K562 (cell line): ENCODE measurements around the gene TJP2. TPM values are rescaled to one million over a fixed set of nuclear protein-coding genes. Genes with fewer than 3 reads are reported as not detected.
A peak's percentile ranks its signal among the peaks of the same experiment; 100 is the strongest.

Experiments used
- CSDE1 ChIP-seq, 2 experiments: fragments of 450-650 bp; IDR thresholded peaks; 2 replicates each; pipeline ENCODE4 v1.6.1; 2016; ENCODE audit warnings: mild to moderate bottlenecking in 1 of 2
- ESRRA ChIP-seq: fragments of 450-650 bp; IDR thresholded peaks from 2 replicates; pipeline ENCODE4 v1.6.1; 2014; ENCODE audit warnings: low read depth, mild to moderate bottlenecking, moderate library complexity, borderline replicate concordance
- ETS1 ChIP-seq: conservative IDR thresholded peaks from 2 replicates; pipeline ENCODE4 v1.6.1; 2011; ENCODE audit warnings: low read depth, mild to moderate bottlenecking, low read length; ENCODE audit not compliant: control insufficient read depth
- HNRNPH1 ChIP-seq: fragments of 200-400 bp; formaldehyde crosslinking; optimal IDR thresholded peaks from 2 replicates; pipeline ENCODE3; 2017; ENCODE audit warnings: low read depth, mild to moderate bottlenecking, low read length, moderate library complexity
- JUND ChIP-seq, 2 experiments: IDR thresholded peaks; 2 replicates in 1 of 2; 3 replicates in 1 of 2; pipeline ENCODE4 v1.6.1; 2011; ENCODE audit warnings: borderline replicate concordance in 2 of 2, low read depth in 2 of 2, low read length in 2 of 2, improper control_type of control experiment in 1 of 2, missing biosample characterization in 1 of 2, missing genetic modification characterization in 1 of 2, missing genetic modification reagents in 1 of 2
- KLF10 ChIP-seq: fragments of 250-450 bp; sonication (Bioruptor Pico); IDR thresholded peaks from 2 replicates; pipeline ENCODE4 v1.6.1; 2021; ENCODE audit warnings: matching md5 sums
- MIER1 ChIP-seq: fragments of 450-650 bp; IDR thresholded peaks from 2 replicates; pipeline ENCODE4 v1.6.1; 2016; ENCODE audit warnings: antibody characterized with exemption, mild to moderate bottlenecking, low read depth
- PTBP1 ChIP-seq: fragments of 200-400 bp; formaldehyde crosslinking; IDR thresholded peaks from 2 replicates; pipeline ENCODE4 v1.6.1; 2017; ENCODE audit warnings: low read depth, low read length
- RBBP5 ChIP-seq: fragments of 200-600 bp; sonication (generic); IDR thresholded peaks from 2 replicates; pipeline ENCODE4 v1.6.1; 2012; ENCODE audit warnings: borderline replicate concordance, mild to moderate bottlenecking, low read length, control low read depth, inconsistent platforms; ENCODE audit not compliant: insufficient read depth, poor library complexity, severe bottlenecking
- SMAD3 ChIP-seq: fragments of 450-650 bp; formaldehyde crosslinking; conservative IDR thresholded peaks from 2 replicates; pipeline ENCODE4 v1.4.0; 2020; ENCODE audit warnings: mild to moderate bottlenecking
- SMARCA4 ChIP-seq: fragments of 450-650 bp; IDR thresholded peaks from 2 replicates; pipeline ENCODE4 v1.6.1; 2016
- SMARCC2 ChIP-seq: fragments of 450-650 bp; IDR thresholded peaks from 2 replicates; pipeline ENCODE4 v1.6.1; 2017; ENCODE audit warnings: antibody characterized with exemption, moderate library complexity, mild to moderate bottlenecking, low read depth
- TBL1XR1 ChIP-seq, 2 experiments: IDR thresholded peaks; 2 replicates each; pipeline ENCODE4 v1.6.1; 2012; ENCODE audit warnings: improper control_type of control experiment in 2 of 2, low read length in 2 of 2, mild to moderate bottlenecking in 1 of 2
- THRAP3 ChIP-seq: fragments of 450-650 bp; IDR thresholded peaks from 2 replicates; pipeline ENCODE4 v1.6.1; 2016; ENCODE audit warnings: mild to moderate bottlenecking, inconsistent platforms, borderline replicate concordance
- ZBTB8A ChIP-seq: fragments of 450-650 bp; IDR thresholded peaks from 2 replicates; pipeline ENCODE4 v1.6.1; 2018; ENCODE audit warnings: mild to moderate bottlenecking, moderate library complexity; ENCODE audit not compliant: partially characterized antibody
- ZBTB9 ChIP-seq: fragments of 450-650 bp; formaldehyde crosslinking; IDR thresholded peaks from 2 replicates; pipeline ENCODE4 v1.4.0; 2020; ENCODE audit warnings: mild to moderate bottlenecking, moderate library complexity
- ZNF175 ChIP-seq: fragments of 200-800 bp; sonication (Bioruptor generic); IDR thresholded peaks from 2 replicates; pipeline ENCODE4 v1.6.1; 2016; ENCODE audit warnings: low read depth, mild to moderate bottlenecking, missing genetic modification characterization, missing compliant biosample characterization
- ZNF184 ChIP-seq: sonication (generic); formaldehyde crosslinking; IDR thresholded peaks from 2 replicates; pipeline ENCODE4 v1.5.0; 2020; ENCODE audit warnings: missing genetic modification reagents
- ZNF311 ChIP-seq: fragments of 250-450 bp; sonication (Bioruptor Pico); IDR thresholded peaks from 2 replicates; pipeline ENCODE4 v1.4.0; 2020; ENCODE audit warnings: mild to moderate bottlenecking, moderate library complexity
- ZNF395 ChIP-seq: fragments of 200-800 bp; sonication (Bioruptor generic); IDR thresholded peaks from 2 replicates; pipeline ENCODE4 v1.6.1; 2017; ENCODE audit warnings: missing genetic modification characterization, missing compliant biosample characterization
- ZNF551 ChIP-seq: fragments of 250-450 bp; sonication (Bioruptor Pico); IDR thresholded peaks from 2 replicates; pipeline ENCODE4 v1.5.0; 2021; ENCODE audit warnings: mild to moderate bottlenecking, moderate library complexity
- polyA plus RNA-seq, 8 experiments: library from polyadenylated mRNA; depleted of rRNA in 4 of 8; stranded (reverse) in 5 of 8; unstranded in 3 of 8; fragments of >200 nt; fragmentation: Nextera tagmentation in 2 of 8; fragmentation: Illumina TruSeq in 1 of 8; extraction: Ambion mirVana in 2 of 8; extraction: Trizol in 1 of 8; gene quantifications; 2 replicates each; pipeline versions ENCODE4 v1.2.1 to v1.2.3, GENCODE V29; 2011 to 2014; ENCODE audit warnings: inconsistent platforms in 1 of 8, missing spikeins in 1 of 8
- total RNA-seq, 7 experiments: library from RNA; depleted of rRNA in 6 of 7; stranded (reverse); fragments of >200 nt in 6 of 7; fragmentation: Illumina TruSeq in 2 of 7; extraction: Trizol in 2 of 7; gene quantifications; 2 replicates each; pipeline versions ENCODE4 v1.2.1 to v1.2.3, GENCODE V29; 2011 to 2021; ENCODE audit warnings: low replicate concordance in 1 of 7
- TF ChIP-seq, protein P1 (sequence below): sonication (generic); formaldehyde crosslinking; IDR thresholded peaks from 2 replicates; pipeline ENCODE4 v1.8.0; 2022; ENCODE audit warnings: mild to moderate bottlenecking, missing genetic modification reagents

Gene TJP2
- total and polyA plus RNA-seq, 9 of the 15 experiments (the other 6 are each of a cell fraction or from before 2014, with no cell fraction given) = 4.0 to 24.1 (median 16.8) TPM

DNA sequence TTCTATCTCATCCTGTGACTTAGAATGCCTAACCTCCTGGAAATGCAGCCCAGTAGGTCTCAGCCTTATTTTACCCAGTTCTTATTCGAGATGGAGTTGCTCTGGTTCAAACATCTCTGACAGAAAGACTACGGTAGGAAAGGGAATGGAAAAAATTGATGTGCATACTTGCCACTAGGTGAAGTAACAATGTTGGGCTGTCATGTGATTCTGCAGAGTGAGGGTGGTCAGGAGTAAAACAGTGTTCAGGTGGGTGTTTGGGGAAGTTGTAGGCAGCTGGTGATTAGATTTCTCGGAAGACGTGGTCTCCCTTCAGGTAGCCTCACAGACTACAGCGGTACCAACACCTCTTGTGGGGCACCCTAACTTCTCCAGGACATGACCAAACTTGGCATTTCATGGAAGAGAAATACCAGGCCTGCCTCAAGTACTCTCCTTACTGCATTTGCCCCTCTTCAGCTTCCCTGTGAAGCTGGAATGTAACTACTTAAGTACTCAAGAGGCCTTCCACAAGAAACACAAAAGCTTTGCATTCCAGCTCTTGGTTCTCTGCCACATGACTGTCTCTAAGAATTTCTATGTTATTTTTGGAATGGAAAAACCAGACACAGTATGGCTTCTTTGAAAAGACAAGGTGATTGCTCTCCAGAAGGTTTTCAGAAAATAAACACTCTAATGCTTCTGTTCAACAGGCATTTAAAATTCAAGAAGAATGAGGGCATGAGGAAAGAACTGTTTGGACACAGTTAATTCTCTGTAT is 133.5 kb downstream of the TJP2 start (continued):
- no peak for TF ChIP-seq JUND (IDR thresholded peaks at IDR 0.05; ENCODE audit: borderline replicate concordance, low read depth, low read length)
- TF ChIP-seq JUND (tag; IDR thresholded peaks at IDR 0.05; ENCODE audit: borderline replicate concordance, low read depth, low read length) = no peak
- no peak for TF ChIP-seq RBBP5
- no peak for TF ChIP-seq ZNF184 (CRISPR knock-in tag)
- TF ChIP-seq KLF10 (CRISPR knock-in tag) = no peak
- TF ChIP-seq SMAD3 (CRISPR knock-in tag) = peak; percentile 83
- TF ChIP-seq PTBP1 = no peak
- TF ChIP-seq HNRNPH1 = no peak
- no peak for TF ChIP-seq SMARCC2
- no peak for TF ChIP-seq SMARCA4
- peak; percentile 42; the same call in 1 of the 2 replicates for TF ChIP-seq ZNF395 (CRISPR knock-in tag)
- TF ChIP-seq CSDE1 (IDR thresholded peaks at IDR 0.05) = no peak
- TF ChIP-seq TBL1XR1 (IDR thresholded peaks at IDR 0.05; ENCODE audit: low read length in 2 of 2) = no peak
- TF ChIP-seq ZNF551 (CRISPR knock-in tag) = no peak
- TF ChIP-seq ZNF311 = no peak
- TF ChIP-seq MIER1 = no peak
- TF ChIP-seq ZNF175 (CRISPR knock-in tag) = peak; percentile 34; the same call in 1 of the 2 replicates
- TF ChIP-seq, protein P1, sequence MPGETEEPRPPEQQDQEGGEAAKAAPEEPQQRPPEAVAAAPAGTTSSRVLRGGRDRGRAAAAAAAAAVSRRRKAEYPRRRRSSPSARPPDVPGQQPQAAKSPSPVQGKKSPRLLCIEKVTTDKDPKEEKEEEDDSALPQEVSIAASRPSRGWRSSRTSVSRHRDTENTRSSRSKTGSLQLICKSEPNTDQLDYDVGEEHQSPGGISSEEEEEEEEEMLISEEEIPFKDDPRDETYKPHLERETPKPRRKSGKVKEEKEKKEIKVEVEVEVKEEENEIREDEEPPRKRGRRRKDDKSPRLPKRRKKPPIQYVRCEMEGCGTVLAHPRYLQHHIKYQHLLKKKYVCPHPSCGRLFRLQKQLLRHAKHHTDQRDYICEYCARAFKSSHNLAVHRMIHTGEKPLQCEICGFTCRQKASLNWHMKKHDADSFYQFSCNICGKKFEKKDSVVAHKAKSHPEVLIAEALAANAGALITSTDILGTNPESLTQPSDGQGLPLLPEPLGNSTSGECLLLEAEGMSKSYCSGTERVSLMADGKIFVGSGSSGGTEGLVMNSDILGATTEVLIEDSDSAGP (CRISPR knock-in tag) = no peak
- no peak for TF ChIP-seq ETS1
- TF ChIP-seq ZBTB9 (CRISPR knock-in tag) = peak; percentile 71; the same call in 1 of the 2 replicates
- no peak for TF ChIP-seq ESRRA
- TF ChIP-seq THRAP3 = no peak
- no peak for TF ChIP-seq ZBTB8A
